22Rv1 (cell line): ENCODE data around the gene TBC1D2.

Experiments used
- CTCF ChIP-seq: fragments of 450-650 bp; IDR thresholded peaks from 2 replicates; pipeline ENCODE4 v1.5.1; 2017; ENCODE audit warnings: mild to moderate bottlenecking
- ZFX ChIP-seq: fragments of 450-650 bp; IDR thresholded peaks from 2 replicates; pipeline ENCODE4 v1.6.1; 2017; ENCODE audit warnings: antibody characterized with exemption, borderline replicate concordance

- no peak for TF ChIP-seq CTCF
- TF ChIP-seq ZFX, result no peak
These were observed 53.2 kb downstream of the TBC1D2 start for GRCh38 chr9:98202252-98202651.
